GM12873 (cell line): ENCODE data around the gene TNFRSF14.
A peak's percentile ranks its signal among the peaks of the same experiment; 100 is the strongest.

Experiments used
- TF ChIP-seq, protein P1 (sequence below): IDR thresholded peaks from 2 replicates; pipeline ENCODE4 v1.5.1; 2012; ENCODE audit warnings: low read depth, mild to moderate bottlenecking, moderate library complexity, low read length, control low read depth; ENCODE audit not compliant: insufficient read depth; ENCODE audit errors: missing control alignments

The TNFRSF14 gene

DNA sequence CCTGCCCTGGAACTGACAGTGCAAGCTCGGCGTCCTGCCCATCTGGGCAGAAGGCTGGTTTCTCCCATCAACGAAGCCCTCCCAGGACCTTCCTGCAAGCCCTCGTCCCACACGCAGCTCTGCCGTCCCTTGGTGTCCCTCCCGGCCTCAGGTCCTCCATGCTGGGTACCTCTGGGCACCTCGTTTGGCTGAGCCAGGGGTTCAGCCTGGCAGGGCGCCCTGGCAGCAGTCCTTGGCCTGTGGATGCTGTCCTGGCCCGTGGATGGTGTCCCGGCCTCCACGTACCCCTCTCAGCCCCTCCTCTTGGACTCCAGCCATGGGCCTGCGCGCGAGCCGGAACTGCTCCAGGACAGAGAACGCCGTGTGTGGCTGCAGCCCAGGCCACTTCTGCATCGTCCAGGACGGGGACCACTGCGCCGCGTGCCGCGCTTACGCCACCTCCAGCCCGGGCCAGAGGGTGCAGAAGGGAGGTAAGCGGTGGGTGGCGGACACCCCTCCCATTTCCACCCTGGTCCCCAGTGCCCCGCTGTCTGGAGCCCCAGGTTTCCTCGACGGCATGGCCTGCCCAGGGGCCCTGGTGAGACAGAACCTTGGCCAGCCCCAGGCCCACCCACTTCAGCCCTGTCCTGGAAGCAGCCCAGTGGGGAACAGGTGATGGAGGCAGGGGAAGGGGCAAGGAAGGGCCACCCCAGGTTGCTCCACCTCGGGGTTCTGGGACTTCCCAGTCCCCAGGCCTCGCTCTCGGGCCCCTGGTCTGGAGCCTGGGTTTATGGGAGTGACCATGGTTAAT, 3.5 kb downstream of the TNFRSF14 start:
- TF ChIP-seq, protein P1, sequence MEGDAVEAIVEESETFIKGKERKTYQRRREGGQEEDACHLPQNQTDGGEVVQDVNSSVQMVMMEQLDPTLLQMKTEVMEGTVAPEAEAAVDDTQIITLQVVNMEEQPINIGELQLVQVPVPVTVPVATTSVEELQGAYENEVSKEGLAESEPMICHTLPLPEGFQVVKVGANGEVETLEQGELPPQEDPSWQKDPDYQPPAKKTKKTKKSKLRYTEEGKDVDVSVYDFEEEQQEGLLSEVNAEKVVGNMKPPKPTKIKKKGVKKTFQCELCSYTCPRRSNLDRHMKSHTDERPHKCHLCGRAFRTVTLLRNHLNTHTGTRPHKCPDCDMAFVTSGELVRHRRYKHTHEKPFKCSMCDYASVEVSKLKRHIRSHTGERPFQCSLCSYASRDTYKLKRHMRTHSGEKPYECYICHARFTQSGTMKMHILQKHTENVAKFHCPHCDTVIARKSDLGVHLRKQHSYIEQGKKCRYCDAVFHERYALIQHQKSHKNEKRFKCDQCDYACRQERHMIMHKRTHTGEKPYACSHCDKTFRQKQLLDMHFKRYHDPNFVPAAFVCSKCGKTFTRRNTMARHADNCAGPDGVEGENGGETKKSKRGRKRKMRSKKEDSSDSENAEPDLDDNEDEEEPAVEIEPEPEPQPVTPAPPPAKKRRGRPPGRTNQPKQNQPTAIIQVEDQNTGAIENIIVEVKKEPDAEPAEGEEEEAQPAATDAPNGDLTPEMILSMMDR = no peak

DNA sequence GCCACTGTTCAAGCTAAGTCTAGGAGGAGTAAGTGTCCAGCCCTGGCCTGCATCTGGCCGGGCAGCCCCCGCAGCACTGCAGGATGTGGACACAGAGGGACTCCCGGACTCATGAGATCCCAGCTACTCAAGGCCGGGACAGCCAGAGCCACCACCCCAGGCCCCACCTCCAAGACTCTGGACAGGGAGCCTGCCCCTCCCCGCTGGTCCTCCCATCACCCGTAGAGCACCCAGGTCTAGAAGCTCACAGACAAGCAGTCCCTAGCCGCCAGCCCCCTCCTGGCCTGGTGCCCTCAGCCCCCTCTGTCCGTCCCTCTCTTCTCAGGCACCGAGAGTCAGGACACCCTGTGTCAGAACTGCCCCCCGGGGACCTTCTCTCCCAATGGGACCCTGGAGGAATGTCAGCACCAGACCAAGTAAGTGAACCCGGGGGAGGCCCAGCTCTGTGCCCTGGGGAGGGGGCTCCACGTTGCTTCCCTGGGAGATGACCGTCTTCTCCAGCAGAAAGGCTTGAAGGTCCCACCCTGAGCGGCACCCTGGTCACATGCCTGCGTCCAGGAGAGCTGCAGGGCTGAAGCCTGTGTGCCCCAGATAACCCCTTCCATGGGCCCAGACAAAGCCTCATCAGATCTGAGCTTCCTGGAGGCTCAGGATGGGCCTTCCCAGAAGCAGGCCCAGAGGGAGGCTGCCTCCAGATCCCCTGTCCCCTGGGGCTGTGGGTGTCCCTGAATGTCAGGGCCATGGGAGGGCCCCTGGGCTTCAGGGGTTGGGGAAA, 4.3 kb downstream of the TNFRSF14 start:
- TF ChIP-seq, protein P1 = no peak

DNA sequence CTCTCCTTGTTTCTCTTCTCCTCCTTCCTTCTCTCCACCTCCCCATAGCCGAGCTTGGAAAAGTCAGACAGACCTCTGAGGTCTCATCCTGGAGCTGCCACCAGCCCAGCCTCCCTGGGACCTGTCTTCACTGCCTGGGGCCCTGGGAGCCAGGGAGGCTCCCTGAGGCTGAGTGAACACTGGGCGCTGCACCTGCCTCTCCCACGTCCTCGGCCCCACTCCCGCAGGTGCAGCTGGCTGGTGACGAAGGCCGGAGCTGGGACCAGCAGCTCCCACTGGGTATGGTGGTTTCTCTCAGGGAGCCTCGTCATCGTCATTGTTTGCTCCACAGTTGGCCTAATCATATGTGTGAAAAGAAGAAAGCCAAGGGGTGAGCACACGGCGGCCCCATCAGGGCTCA, 5.3 kb downstream of the TNFRSF14 start:
- TF ChIP-seq, protein P1 = no peak

DNA sequence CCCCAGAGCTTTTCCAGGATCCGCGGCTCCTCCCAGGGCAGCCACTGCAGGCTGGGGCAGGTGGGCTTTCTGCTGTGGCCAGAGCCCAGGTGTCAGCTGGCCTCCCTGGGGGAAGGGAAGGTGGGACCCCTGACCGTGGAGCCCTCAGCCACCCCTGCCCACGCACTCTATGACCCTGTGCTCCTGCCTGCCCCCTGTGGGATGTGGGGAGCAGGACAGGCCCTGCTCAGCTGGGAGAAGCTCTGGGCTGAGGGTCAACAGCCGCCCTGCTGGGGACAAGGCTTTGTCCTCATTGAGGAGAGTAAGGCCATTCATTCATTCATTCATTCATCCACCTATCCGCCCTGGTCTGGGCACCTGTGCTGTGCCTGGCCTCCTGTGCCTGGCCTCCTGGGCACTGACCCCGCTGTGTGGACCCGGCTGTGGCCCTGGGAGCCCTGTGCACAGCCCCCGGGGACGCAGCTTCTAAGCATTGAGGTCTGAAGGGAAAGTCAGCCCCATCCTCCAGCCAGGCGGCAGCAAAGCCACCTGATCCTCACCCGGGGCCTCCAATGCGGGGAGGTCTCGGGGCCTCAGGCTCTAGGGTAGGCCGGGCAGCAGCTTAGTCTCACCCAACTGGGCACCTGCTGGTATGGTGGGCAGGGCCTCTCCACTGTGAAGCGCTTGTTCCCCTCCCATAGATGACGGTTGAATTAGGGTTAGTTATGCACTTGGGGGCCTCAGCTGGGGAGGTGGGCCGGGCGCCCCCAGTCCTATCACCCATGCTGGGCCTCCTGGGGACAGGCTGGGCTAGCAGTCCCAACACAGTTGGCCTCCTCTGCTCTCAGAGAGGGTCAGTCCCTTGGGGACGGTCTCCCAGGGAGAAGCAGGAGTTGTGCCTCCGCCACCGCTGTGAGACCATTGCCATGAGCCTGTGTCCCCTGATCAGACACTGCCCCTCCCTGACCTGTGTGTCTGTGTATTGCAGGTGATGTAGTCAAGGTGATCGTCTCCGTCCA, 6.0 kb downstream of the TNFRSF14 start:
- TF ChIP-seq, protein P1 = peak; percentile 76

DNA sequence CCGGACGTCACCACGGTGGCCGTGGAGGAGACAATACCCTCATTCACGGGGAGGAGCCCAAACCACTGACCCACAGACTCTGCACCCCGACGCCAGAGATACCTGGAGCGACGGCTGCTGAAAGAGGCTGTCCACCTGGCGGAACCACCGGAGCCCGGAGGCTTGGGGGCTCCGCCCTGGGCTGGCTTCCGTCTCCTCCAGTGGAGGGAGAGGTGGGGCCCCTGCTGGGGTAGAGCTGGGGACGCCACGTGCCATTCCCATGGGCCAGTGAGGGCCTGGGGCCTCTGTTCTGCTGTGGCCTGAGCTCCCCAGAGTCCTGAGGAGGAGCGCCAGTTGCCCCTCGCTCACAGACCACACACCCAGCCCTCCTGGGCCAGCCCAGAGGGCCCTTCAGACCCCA, 7.0 kb downstream of the TNFRSF14 start:
- TF ChIP-seq, protein P1 = no peak

DNA sequence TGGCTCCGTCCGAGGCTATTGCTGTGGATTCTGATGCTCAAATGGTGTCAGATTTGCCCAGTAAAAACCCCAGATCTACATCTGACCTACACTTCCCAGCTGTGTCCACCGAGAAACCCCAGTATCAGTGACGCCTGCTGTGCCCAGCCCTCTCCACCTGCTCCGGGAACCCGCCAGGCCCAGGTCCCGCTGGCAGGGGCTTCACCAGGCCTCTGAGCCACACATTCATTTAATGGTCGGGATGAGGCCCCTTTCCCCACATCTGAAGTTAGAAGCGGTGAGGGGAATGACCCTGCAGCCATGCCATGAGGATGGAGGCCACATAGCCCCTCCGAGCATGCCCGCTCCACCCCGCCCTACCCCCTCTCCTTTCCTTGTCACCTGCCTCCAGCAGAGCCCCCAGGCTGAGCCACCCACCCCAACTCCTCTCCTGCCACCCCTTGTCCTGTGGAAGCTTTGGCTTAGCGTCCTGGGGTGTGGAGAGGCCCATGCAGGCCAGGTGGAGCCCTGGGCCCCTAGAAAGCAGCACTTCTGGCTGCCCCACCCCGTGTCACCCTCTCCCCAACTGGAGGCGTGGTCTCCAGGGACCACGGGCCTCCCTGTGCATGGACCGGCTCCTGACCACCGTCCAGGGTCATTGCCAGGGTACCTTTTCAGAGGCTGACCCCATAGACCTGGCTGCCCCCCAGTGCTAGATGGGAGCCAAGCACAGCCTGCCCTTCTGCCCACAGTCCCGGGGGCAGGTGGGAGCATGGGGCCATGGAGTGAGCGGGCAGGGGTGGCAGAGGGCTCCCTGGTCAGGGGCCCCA, 8.0 kb downstream of the TNFRSF14 start:
- TF ChIP-seq, protein P1 = no peak
